GM20431 (cell line): ENCODE results near the gene IL31.

Source experiments
- in situ Hi-C: fragments of 300-500 bp; cut with MseI, MboI; formaldehyde crosslinking; loops from one replicate; pipeline ENCODE4 v1.15.0; 2020; ENCODE audit warnings: low sequenced_read_pairs; ENCODE audit not compliant: unreplicated experiment

IL31 gene

GRCh38 chr12:122160761-122161160 lies 13.3 kb downstream of the IL31 start:
- in situ Hi-C loops = no loop called here

GRCh38 chr12:122159882-122160281 lies 14.1 kb downstream of the IL31 start:
- in situ Hi-C loops = no loop called here

GRCh38 chr12:122158700-122159285 lies 15.2 kb downstream of the IL31 start:
- in situ Hi-C loops = no loop called here

- in situ Hi-C loops = no loop called here
Observed at GRCh38 chr12:122155705-122156104, 18.3 kb downstream of the IL31 start.

- in situ Hi-C loops = no loop called here
Observed at GRCh38 chr12:122152754-122153153, 21.3 kb downstream of the IL31 start.

DNA sequence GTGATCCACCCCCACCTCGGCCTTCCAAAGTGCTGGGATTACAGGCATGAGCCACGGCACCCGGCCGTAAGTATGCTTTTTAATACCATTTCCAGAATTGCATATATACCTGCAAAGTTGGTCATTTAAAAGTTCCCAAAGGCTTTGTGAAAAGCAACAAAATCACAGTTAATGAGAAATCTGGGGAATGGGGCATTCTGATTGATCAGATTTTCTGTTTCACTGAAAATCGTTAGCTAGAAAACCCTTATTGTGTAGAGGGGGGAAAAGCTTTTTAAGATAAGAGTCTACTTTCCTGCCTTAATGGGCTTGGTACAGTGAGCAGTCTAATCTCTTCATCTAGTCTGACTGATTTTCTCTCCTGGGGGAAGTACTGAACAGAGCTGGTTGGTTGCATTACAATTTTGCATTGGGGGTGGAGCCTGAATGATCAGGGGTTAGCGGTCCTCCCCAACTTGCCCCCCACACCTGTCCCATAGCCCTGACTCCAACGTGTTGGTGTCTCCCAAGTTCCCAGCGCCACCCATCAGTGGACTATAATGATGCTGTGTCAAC lies 23.8 kb downstream of the IL31 start:
- in situ Hi-C loops = no loop called here

GRCh38 chr12:122148657-122149056 lies 25.4 kb downstream of the IL31 start:
- in situ Hi-C loops = no loop called here

- in situ Hi-C loops = no loop called here
Observed at GRCh38 chr12:122147514-122148290, 26.3 kb downstream of the IL31 start.

GRCh38 chr12:122145505-122146330 lies 28.3 kb downstream of the IL31 start:
- in situ Hi-C loops = no loop called here

GRCh38 chr12:122144885-122145284 lies 29.1 kb downstream of the IL31 start:
- in situ Hi-C loops = no loop called here

DNA sequence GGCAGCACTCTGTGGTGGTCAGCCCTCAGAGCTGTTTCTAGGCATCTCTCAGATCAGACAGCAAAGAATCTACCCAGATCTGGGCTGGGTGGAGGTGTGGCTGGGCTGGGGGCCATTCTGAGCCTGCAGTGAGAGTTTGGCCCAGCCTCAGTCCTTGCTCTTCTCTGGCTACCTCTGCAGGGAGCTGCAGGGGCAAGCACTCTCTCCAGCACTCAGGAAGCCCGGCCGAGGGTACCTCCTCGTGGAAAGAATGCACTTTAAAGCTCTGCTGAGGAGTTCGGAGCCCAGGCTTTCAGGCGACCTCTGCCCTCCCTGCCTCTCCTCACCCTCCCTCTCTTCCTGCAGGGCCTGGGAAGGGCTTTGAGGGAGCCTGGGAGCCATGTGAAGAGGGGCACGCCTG lies 31.2 kb downstream of the IL31 start:
- in situ Hi-C loops = no loop called here

DNA sequence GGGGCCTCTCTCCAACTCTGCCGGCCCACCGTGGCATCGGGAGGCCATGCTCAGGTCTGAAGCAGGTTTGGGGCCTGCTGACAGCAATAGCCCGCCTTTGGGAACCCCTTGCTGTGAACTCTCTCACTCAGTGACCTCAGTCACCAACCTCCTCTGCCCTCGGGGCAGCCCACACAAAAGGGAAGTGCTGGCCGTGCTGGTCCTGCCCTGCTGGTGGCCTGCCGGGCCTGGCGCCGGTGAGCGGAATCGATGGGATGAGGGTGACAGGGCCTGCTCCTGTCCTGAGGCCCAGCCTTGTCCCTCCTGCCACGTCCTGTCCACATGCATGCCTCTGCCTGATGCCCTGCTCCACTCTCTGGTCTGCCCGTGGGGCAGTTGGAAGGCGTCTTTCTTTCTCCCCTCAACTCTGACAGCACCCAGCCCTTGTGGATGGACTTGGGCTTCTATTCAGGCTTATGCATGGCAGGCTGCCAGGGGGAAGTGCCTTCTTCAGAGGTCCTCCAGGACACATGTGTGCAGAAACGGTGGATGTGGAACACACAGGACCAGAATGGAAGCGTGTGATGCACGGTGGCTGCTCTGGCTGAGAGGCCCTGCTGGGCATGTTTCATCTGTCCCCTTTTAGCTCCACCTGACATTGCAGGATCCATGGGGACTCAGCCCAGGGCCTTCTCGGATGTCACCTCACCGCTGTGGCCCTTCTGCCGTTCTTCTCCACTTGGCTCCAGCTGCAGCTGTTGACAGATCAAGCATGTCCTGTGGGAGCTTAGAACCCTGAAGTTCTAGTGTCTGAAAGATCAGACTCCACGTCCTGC lies 31.9 kb downstream of the IL31 start:
- in situ Hi-C loops = no loop called here

- in situ Hi-C loops = no loop called here
Observed at GRCh38 chr12:122140467-122141257, 33.4 kb downstream of the IL31 start.

DNA sequence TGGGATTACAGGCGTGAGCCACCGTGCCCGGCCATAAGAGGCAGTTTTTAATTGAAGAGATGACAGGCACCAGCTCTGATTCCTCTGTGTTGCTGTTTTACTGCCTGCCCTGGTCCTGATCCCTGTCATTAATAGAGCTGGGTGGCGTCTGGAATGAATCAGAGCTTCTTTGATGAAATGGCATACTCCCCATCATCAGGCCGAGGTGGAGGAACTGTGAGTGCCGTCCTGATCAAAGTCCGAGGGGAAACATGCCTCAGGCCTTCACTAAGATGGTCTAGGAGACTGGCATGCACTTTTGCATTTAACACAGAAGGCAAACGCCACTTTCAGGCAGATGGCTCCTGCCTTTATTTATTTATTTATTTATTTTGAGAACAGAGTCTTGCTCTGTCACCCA lies 34.1 kb downstream of the IL31 start:
- in situ Hi-C loops = no loop called here

- in situ Hi-C loops = no loop called here
Observed at GRCh38 chr12:122139266-122139665, 34.8 kb downstream of the IL31 start.

DNA sequence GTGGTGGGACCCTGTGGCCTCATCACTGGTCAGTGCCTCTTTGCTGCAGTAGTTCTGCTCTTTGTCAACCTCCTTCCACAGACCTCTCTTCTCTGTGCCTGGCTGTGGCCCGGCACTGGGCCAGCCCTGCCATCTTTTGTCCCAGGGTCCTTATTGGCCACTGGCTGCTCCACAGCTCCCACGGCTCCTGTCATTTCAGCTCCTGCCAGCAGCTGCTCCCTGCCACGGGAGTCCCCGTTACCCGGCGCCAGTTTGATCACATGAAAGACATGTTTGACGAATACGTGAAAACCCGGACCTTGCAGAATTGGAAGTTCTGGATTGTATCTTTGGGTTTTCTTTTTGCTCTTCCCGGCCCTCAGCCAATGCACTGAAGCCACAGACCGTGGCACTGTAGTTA lies 35.4 kb downstream of the IL31 start:
- in situ Hi-C loops = no loop called here

GRCh38 chr12:122138181-122138580 lies 35.8 kb downstream of the IL31 start:
- in situ Hi-C loops = no loop called here

- in situ Hi-C loops = no loop called here
Observed at GRCh38 chr12:122137681-122138080, 36.3 kb downstream of the IL31 start.

DNA sequence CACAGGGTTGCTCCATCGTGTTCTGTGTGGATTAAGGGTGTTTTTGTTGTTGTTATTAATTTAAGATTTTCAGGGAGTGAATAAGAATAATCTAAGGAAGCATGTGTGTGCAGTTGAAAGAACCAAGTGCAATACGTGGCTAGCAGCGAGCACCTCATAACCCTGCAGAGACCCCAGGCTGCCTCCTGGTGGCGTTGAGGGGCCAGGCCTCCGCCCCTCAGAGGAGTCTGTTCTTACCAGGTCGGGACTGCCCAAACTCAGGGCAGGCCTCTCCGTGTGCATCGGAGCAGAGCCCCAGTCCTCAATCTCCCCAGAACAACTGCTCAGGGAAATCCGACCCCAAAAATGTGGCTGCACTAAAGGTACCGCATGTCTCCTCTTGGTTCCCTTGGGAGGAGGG lies 36.8 kb downstream of the IL31 start:
- in situ Hi-C loops = no loop called here
